Ramos (cell line): ENCODE results near the gene GBP2.
"Not testable (repeated sequence)": the region's sequence is repeated elsewhere in the genome, so short reads cannot be mapped to it uniquely, and the experiment has no call there.

ENCODE experiments used
- in situ Hi-C: fragments of 300-500 bp; cut with MboI; formaldehyde crosslinking; loops from one replicate; pipeline ENCODE4 v1.14.3; 2022; ENCODE audit warnings: low sequenced_read_pairs; ENCODE audit not compliant: unreplicated experiment

GBP2 gene

DNA sequence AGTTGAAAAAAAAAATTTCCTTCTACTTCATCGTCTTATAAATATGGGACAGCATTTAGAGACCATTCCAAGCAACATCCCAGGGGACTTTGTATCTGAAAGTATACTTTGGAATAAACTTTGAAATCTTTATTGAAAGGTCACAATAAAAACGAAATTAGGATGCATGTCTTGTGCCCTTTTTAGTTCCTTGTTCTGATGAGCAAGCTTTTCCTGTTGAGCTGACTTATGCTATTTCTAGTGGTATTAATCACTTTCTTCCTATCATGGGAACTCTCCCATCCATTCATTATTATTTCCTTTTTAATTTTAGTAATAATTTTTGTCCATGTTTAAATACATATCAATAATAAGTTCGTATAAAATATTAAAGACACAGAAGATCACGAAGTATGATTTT is 4.0 kb upstream of the GBP2 start:
- in situ Hi-C loops: no loop called here

DNA sequence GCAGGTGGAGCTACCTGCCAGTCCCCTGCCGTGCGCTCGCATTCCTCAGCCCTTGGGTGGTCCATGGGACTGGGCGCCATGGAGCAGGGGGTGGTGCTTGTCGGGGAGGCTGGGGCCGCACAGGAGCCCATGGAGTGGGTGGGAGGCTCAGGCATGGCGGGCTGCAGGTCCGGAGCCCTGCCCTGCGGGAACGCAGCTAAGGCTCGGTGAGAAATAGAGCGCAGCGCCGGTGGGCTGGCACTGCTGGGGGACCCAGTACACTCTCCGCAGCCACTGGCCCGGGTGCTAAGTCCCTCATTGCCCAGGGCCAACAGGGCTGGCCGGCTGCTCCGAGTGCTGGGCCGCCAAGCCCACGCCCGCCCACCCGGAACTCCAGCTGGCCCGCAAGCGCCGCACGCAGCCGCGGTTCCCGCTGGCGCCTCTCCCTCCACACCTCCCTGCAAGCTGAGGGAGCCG is 2.1 kb upstream of the GBP2 start:
- in situ Hi-C loops: not testable (repeated sequence)

DNA sequence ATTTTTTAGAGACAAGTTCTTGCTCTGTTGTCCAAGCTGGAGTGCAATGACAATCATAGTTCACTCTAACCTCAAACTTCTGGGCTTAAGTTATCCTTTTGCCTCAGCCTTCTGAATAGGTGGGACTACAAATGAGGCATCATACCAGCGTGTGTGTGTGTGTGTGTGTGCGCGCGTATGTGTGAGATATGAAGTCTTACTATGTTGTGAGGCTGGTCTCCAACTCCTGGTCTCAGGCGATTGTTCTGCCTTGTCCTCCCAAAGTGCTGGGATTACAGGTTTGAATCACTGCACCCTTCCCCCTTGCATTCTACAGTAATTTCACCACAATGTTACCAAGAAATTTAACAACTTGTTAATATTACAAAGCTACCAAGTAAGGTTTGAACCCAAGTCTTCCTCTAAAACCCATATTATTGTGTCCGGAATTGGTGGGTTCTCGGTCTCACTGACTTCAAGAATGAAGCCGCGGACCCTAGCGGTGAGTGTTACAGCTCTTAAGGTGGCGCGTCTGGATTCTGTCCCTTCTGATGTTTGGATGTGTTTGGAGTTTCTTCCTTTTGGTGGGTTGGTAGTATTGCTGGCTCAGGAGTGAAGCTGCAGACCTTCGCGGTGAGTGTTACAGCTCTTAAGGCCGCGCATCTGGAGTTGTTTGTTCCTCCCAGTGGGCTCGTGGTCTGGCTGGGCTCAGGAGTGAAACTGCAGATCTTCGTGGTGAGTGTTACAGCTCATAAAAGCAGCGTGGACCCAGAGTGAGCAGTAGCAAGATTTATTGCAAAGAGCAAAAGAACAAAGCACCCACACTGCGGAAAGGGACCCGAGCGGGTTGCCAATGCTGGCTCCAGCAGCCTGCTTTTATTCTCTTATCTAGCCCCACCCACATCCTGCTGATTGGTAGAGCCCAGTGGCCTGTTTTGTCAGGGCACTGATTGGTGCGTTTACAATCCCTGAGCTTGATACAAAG is 970 bp upstream of the GBP2 start:
- in situ Hi-C loops: not testable (repeated sequence)

DNA sequence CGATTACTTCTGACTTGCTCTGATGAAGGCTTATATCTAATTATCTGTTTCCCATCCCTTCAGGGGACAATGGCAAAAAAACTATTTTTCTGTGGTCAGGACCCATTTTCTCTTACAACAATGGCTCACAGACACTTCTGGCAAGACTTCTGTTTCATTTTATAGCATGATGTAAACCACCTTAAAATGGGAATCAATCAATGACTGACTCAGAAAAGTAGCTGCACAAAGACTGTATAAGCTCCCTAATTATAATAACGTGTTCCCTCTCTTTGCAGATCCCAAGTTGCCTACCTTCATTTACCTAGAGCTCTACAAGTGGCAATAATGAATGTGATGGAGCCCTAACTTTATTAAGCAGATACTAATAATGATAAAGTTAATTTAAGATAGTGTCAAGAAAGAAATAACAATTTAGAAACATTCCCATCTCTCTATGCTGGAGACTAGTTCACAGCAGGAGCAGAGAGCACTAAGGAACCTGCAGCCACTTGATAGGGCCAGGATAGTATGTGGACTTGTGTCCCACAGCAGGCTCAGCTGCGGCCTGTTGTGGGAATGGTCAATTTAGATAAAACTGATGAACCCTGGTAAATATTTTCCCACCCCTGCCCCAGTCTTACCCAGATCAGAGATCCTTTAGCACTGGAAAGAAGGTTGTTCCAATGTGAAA is 538 bp downstream of the GBP2 start:
- in situ Hi-C loops: no loop called here

DNA sequence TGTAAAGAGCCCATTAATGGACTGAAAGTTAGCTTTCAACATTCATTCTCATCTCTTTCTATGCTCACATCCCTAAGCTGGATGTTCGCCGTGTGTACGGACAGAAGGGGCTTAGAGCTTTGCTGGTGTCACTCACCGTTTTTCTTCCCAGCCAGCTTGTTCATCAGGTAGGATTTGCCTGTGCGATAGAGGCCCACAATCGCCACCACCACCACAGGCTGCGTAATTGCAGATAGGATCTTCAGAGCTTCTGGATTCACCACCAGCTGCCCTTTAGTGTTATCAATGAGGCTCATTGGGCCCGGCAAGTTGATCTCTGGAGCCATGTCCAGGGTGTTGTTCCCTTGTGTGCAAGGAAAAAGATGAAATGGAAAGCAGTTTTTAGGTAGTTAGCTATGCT is 4.3 kb downstream of the GBP2 start:
- in situ Hi-C loops: no loop called here

DNA sequence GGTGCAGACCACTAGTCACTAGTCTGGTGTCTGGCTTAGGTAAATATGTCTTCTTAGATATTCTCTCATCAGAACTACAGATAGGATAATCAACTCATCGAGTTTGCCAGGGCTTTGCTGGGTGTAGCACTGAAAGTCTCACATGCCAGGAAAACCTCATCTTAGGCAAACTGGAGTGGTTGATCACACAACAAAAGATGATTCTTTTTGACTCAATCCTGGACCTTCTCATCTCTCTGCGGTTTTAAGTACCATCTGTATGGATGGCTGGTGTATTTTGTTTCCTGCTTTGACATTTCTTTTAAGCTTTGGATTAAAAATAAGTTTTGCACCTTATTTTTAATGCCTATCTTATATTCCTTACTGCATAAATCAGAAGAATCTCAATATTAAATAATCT is 11.3 kb downstream of the GBP2 start:
- in situ Hi-C loops: no loop called here

DNA sequence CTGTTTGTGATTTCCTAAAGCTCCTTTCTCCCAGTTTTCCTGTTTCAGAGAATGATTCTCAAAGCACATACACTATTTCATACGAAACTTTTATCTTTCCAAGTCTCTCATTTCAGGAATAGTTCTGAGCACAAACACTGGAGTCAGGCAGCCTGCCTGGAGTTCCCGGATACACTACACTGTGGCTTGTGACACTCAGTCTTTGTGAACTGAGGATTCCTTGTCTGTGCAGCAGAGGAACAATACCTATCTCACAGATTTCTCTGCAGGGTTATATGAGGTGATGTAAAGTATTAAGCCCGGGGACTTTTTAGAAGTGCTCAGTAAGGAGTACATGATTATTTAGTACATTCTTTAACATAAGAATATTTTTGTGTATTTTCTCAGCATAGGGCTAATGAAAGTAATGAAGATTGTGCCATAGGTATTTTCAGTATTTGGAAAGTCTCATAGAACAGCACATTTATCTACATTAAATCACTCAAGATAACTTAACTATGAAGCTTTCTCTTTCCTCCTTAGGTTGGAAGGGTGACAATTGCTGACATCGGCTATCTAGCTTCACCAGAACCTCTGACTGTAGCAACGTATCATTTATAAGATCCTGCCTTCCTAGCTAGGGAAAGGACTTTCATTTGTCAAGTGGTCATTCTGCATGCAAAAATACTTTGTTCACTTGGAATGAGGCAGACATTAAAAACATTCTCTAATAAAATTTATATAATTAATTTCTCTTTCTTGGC is 12.9 kb downstream of the GBP2 start:
- in situ Hi-C loops: no loop called here

DNA sequence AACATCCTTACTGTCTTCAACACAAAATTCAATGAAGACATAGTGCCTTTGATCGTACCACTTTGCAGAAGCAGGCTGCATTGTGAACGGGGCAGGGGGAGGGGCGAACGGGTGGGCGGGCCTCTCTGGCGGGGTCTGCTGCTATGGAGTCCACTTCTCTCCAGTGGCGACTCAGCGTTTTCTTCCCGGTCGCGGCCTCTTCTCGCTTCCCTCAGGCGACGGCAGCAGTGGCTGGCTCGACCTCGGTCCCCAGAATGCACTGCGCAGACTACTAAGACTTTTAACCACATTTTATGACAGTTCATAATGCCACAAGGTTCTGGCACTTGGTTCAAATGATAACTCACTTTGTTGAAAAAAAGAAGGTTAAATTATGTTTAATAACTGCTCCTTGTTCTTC is 21.2 kb downstream of the GBP2 start:
- in situ Hi-C loops: no loop called here

DNA sequence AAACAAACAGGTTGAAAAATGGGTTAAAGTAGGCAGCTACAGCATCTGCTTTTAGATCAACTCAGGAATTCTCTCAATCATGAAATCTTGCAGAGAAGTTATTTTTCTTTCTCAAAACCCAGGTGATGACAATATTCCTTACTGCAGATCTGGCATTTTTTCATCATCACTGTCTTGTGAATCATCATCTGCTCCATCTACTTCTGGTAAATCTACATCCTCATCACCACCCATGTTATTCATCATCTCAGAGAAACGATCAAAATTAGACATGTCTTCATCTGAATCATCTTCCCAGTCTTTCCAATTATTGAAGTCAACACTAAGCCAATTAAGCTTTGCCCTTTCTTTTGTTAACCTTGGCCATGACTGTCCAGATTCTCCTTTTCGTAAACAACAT is 21.8 kb downstream of the GBP2 start:
- in situ Hi-C loops: no loop called here

DNA sequence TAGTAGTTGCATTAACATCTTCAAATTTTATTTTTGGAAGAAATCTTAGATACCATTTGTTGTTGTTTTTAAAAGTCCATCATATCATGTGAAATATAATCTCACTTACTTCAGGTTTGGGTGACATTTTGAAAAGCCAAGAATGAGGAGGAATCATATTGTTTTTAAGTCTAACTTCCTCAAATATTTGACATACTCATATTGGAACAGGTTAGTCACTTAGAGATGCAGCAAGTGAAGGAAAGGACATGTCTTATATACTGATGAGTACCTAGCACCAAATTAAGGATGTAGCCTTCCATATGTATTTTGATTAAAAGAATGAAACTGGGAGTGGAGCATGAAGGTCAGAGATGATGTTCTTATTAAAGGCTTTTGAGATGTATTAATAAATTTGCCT is 23.9 kb downstream of the GBP2 start:
- in situ Hi-C loops: no loop called here

DNA sequence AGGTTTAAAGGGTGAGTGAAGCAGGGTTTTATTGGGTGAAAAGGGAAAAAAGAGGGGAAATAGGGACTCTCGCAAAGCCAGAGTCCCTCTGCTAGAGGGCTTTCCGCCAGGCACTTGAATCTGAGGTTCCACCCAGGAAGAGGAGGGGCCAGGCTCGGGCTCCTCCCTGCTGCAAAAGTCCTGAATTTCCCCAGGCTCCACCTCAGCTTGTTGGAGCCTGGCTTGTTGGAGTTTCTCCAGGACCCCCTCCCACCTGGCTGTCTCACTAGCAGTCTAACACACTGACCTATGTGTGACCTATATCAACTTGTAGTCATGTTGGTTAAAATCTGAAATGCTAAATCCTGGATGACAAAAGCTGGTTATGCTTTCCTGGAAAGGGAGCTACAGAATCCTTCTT is 25.5 kb downstream of the GBP2 start:
- in situ Hi-C loops: no loop called here

DNA sequence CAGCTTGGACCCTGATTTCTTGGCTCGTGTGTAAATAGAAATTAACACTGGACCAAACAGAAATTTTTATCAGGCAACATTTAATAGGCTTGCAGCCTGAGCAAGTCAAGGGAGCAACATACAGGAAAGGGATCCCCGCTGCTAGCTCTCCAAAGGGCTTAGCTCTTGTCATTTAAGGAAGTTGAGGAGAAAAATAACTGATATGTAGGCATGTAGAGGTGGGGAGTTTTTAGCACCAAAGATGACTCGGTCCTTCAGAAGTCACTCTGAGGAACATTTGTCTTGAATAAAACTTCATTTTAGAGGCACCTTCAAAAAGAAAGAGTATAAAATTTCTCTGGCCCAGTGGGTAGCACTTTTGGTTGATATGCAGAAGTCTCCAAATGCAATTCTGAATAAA is 27.1 kb downstream of the GBP2 start:
- in situ Hi-C loops: no loop called here

DNA sequence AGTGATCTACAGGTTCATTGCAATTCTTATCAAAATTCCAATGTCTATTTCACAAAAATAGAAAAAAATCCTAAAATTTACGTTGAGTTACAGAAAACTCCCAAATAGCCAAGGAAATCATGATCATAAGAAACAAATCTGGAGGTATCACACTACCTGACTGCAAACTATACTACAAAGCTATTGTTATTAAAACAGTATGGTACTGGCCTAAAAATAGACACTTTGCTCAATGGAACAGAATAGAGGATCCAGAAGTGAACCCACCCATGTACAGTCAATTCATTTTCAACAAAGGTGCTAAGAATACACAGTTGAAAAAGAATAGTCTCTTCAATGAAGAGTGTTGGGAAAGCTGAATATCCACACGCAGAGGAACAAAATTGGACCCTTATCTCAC is 30.2 kb downstream of the GBP2 start:
- in situ Hi-C loops: no loop called here

DNA sequence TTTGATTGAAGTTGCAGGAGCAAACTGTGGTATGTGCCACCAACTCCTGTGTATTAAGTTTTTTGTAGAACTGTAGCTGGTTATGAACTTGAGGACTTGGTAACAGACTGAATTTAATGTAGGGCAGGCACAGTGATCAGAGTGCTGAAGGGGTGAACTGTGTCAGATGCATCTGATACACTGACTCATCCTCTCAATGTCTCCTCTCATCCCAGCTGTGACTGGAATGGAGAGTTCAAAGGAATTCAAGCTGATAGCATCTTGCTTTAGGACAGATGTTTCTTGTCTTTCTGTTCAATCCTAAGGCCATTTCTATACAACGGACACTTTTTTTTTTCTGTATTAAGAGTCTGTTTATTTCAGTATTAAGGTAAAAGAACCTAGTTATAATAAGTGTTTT is 36.0 kb downstream of the GBP2 start:
- in situ Hi-C loops: no loop called here

DNA sequence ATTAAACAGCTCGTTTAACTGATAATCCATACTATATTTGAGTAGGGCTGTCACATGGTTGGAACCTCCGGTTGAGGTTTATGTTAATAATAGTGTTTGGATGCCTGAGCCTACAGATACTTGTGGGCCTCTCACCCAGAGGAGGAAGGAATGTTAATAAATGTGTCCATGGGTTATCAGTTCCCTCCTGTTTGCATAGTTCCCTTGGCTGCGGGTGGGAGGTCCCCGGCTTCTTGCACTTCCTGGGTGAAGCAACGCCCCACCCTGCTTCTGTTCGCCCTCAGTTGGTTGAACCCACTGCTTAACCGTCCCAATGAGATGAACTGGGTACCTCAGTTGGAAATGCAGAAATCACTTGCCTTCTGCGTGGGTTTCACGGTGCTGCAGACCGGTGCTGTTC is 37.3 kb downstream of the GBP2 start:
- in situ Hi-C loops: no loop called here

DNA sequence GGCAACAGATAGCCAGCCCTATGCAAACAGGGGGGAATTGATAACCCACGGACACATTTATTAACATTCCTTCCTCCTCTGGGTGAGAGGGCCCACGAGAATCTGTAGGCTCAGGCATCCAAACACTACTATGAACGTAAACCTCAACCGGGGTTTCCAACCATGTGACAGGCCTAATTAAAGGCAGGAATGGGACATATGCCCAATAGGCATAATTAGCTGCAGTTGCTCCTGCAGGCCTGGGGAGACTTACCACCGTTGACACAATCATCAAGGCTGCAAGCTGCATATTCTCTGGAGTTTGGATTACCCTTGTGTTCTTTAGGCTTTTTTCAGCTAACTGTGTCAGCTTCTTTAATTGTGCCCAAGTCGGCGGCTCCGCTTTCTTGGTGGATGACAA is 38.7 kb downstream of the GBP2 start:
- in situ Hi-C loops: no loop called here

DNA sequence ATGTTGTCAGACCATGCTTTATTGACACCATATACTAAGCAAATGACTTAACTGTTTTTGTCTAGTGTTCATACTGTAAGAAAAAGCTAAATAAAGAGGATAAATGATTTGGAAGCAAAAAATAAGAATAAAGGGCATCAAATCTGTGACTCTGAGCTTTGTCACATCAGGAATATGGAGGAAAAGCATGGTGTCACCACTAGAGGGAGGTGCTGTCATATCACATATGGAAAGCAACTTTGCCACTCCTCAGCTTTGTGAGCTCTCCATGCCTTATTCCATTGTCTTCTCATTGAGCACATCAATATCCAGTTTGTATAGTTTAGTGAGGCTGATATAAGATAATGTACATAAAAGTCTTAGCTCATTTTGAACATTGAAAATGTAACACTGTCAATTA is 40.1 kb downstream of the GBP2 start:
- in situ Hi-C loops: no loop called here

DNA sequence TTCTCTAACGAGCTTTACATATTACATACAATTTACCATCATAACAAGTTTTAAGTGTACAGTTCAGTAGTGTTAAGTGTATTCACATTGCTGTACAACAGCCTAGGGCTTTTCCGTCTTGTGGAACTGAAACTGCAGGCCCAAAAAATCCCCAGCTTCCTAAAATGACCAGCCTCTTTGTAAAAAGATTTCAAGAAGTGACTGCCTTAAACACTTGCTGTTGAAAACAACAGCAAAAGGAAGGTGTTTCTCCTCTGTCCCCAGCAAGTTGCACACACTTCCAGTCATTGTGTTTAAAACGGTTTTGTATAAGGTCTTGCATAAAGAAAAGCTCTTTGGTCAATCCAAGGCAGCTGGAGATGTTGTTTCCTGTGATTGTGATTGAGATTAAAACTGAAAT is 44.9 kb downstream of the GBP2 start:
- in situ Hi-C loops: no loop called here

DNA sequence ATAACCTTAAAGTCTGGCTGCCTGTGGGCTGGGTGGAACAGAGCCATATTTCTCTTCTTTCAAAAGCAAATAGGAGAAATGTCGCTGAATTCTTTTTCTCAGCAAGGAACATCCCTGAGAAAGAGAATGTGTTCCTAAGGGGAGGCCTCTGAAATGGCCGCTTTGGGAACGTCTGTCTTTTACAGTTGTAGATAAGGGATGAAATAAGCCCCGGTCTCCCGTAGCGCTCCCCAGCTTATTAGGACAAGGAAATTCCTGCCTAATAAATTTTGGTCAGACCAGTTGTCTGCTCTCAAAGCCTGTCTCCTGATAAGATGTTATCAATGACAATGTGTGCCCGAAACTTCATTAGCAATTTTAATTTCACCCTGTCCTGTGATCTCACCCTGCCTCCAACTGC is 45.8 kb downstream of the GBP2 start:
- in situ Hi-C loops: not testable (repeated sequence)

DNA sequence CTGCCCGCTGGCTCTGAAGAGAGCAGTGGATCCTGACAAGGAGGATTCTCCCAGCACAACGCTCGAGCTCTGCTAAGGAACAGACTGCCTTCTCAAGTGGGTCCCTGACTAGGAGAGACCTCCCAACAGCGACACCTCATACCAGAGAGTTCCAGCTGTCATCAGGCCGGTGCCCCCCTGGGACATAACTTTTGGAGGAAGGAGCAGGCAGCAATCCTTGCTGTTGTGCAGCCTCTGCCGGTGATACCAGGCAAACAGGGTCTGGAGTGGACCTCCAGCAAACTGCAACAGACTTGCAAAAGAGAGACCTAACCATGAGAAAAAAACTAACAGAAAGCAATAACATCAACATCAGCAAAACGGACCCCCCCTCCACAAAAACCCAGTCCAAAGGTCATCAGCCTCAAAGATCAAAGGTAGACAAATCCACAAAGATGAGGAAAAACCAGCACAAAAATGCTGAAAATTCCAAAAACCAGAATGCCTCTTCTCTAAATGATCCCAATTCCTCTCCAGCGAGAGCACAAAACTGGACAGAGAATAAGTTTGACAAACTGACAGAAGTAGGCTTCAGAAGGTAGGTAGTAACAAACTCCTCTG is 53.3 kb downstream of the GBP2 start:
- in situ Hi-C loops: not testable (repeated sequence)

DNA sequence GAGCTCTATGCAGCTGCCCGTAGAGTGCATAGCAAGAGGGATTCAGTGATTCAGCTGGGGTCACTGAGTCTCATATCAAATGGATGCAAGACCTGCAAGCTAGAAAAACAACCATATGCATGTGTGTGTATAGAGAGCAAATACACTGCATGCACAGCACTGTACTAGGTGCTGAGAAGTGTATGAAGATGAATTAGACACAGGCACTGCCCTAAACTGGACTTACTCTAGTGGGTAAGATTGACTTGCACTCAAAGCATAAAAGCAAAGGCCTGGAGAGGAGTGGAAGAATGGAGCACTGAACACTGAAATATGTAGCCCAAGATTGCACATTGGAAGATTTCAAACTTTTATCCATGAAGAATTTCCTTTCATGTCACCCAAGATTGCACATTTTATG is 55.4 kb downstream of the GBP2 start:
- in situ Hi-C loops: no loop called here
